Stimulated activated naive CD4-positive, alpha-beta T cell (primary cell): ENCODE data around the gene MEIS3.

Experiments
- DNase-seq, 6 experiments: peaks; one replicate each; lab custom pipeline; 2025; lab: John Stamatoyannopoulos, UW

MEIS3 gene

GRCh38 chr19:47419030-47419783 lies at the start of gene MEIS3:
TSS of gene MEIS3 (minus strand) at chr19:47419527. CDS start at chr19:47419081, 446 bp downstream.
- DNase-seq: peak in 1 of 6 experiments; percentile 9

GRCh38 chr19:47467914-47468313 lies 48.6 kb upstream of the MEIS3 start:
- DNase-seq: no peak

GRCh38 chr19:47465957-47466356 lies 46.6 kb upstream of the MEIS3 start:
- DNase-seq: no peak

DNA sequence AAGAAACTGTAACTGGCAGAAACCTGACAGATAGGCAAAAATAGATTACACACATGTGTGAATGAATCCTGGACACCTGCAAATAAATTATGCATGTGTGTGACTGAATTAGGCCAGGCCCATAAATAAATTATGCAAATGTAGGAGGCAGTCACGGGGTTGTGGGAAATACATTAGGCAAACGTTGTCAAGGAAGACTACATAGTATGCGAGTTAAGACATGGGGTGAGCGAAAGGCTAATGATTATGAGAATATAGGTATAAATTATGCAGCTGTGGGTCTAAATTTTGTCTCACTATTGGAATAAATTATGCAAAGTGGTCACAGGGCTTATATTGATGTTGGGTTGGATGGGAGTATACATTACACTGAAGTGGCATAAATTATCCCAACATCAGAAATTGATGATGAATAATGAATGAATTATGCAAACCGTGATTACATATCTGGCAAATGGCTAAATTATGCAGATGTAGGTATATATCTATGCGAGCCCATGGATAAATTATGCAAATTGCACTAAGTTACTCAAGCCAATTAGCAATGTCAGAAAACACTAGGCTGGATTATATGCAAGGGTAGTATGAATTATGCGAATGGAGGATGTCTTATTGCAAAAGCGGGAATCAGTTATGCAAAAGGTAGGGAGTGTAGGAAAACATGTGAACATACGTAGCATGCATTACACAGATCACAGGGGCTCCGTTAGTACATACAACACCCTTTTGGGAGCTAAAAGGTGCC lies 45.5 kb upstream of the MEIS3 start:
- no peak for DNase-seq

- DNase-seq: no peak
These were observed 42.5 kb upstream of the MEIS3 start for GRCh38 chr19:47461876-47462275.

- no peak for DNase-seq
These were observed 40.1 kb upstream of the MEIS3 start for GRCh38 chr19:47459477-47459876.

- no peak for DNase-seq
These were observed 39.3 kb upstream of the MEIS3 start for GRCh38 chr19:47458672-47459071.

DNA sequence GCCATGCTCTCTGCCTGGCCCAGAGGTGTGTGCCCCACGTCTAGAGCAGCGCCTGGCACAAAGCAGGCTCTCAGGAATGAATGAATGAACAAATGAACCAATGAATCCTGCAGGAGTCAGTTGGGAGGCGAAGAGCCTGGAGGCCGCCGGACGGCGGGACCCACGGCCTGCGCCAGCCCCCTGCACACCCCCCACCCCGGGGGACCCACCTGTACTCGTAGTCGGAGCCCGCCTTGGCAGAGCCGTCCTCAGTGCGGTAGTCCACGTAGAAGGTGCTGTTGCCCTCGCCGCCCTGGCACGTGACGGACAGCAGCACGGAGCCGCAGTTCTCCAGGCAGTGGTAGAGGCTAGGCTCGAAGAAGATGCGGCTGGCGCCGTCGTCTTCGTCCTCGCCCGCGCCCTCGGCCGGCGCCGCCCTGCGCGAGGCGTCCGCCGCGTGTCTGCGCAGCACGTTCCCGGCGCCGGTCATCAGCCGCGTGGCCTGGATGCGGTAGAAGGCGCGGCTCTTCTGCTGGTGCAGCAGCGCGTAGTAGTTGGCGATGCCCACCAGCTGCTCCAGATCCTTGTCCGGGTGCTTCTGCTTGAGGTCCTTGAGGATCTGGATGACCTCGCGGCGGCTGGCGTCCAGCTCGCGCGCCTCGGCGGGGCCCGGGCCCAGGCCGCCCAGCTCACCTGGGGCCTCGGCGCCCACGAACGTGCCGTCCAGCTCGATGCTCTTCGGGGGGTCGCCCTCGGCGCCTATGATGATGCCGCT lies 37.6 kb upstream of the MEIS3 start:
- no peak for DNase-seq

DNA sequence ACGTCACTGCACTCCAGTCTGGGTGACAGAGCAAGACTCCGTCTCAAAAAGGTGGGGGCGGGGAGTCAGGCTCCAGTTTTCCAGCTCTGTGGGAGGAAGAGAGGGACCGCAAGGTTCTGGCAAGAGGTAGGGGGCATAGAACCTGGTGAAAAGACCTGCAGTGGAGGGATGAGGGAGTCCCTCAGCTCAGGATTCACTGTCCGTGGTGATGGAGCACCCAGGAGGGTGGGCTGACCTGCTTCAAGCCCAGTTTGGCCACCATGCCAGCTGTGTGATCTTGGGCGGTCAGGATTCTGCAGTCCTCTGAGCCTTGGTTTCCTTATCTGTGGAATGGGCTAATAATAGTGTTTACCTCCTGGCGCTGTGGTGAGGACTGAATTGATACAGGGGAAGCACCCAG lies 31.2 kb upstream of the MEIS3 start:
- DNase-seq: no peak

DNA sequence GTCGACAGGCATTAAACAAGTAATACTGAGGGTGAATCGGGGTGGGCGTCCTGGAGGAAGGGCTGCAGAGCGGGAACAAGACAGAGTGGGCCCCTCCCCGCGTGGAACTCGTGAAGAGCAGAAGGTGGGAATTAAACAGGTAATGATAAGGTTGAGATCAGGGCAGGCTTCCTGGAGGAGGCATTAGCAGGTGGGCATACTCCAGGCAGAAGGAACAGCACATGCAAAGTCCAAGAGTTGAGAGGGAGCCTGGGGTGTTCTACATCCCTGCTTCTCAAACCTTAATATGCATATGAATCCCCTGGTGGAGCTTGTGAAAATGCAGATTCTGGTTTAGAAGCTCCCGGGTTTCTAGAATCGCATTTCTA lies 29.0 kb upstream of the MEIS3 start:
- DNase-seq: no peak

DNA sequence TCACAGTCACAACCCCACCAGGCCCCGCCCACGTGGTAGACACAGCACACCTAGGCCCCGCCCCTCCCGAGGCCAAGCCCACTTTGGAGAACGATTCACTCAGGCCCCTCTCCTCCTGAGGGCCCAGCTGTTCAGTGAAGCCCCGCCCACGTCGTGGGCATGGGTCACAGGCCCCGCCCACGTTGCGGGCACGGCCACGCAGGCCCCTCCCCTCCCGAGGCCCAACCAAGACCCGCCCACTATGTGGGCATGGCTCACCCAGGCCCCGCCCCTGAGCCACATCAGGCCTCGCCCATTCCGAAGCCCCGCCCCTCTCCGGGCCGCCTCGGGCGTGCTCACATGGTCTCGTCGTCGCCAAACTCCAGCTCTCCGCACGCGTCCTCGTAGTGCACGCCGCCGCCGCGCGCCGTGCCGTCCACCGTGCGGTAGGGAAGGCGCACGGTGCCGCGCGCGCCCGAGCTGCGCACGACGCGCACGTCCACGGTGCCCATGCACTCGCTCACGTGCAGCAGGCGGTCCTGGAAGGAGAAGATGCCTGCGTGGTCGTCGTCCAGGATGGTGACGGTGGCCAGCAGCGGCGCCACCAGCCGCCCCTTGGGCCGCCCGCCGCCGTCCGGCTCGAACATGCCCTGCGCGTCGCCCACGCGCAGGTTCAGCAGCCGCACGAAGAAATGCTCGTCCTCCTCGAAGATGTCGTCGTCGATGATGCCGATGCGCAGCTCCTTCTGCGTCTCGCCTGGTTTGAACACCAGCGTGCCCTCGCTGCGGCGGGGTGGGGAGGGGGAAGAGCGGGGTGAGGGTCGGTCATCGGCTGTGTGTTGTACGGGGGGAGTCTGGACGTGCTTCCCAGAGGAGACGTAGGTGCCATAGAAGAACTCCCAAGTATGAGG lies 28.4 kb upstream of the MEIS3 start:
- DNase-seq: peak; percentile 27 to 58 (median 56)

DNA sequence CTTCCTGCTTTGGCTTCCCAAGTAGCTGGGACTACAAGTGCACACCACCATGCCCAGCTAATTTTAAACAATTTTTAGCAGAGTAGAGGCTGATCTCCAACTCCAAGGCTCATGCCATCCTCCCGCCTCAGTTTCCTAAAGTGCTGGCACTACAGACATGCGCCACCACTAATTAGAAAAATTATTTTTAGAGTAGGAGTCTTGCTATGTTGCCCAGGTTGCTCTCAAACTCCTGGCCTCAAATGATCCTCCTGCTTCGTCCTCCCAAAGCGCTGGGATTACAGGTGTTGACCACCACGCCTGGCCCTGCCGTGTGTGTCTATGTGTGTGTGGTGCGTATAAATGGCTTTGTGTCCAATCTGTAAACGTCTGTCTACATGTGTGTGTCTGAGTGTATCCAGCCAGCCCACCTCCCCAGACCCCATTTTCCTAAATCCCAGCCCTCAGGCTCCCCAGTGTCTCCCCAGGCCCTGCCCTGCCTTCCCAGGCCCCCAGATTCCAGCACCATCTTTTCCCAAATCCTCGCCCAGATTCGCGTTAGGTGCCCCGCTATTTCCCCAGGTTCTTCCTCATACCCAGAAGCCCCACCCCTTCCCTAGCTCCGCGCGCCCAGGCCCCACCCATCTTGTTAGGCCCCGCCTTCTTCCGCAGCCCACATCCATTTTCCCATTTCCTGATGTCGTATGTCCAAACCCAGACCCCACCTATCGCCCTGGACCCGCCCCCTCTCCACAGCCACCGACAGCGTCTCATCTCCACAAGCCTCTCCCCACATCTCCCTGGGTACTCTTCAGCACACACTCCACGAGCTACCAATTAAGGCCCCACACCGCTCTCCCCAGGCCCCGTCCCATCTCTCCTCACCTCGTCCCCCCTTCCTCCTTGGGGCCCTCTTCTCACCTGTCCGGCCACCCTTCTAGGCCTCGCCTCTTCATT lies 27.5 kb upstream of the MEIS3 start:
- peak in 1 of 6 experiments; percentile 18 for DNase-seq

GRCh38 chr19:47445937-47446402 lies 26.6 kb upstream of the MEIS3 start:
- DNase-seq: peak; percentile 48 to 73 (median 66)

GRCh38 chr19:47445527-47445926 lies 26.2 kb upstream of the MEIS3 start:
- no peak for DNase-seq

- DNase-seq: peak in 5 of 6 experiments; percentile 30 to 58 (median 44)
These were observed 25.1 kb upstream of the MEIS3 start for GRCh38 chr19:47444388-47444821.

DNA sequence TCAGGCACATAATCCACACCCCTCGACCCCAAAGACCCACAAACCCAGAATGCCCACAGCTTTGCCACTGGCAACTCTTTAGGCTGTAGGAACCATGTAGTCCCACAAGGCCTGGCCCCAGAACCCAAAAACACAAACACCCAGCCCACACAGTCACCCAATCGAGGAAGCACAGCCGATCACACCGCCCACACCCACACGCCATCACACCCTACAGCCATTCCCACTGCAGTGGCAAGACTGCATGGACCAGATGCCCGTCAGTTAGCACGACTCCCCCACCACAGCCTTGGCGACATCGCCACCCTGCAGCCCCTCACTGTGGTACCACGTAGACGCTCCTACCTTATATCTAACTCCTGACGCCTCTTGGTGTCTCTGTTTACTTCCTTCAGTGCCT lies 24.0 kb upstream of the MEIS3 start:
- no peak for DNase-seq

- DNase-seq: no peak
These were observed 19.5 kb upstream of the MEIS3 start for GRCh38 chr19:47438793-47439220.

DNA sequence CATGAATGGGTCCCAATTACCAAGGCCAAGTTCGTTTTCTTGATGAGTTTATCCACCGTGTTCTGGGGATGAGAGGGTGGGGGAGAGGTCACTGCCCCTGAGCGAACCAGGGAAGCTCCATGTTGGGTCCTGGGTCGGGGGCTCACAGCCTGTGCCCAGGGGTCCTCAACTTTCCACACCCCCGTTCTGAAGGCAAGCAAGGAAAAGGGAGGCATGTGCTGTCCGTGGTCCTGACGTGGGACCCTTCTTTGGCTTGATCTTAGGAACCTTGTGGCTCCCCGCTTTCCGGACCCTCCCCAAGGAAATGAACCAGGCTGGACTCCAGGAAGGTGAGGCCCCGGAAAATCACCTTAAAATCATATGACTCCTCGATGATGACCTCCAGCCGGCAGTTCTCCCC lies 18.2 kb upstream of the MEIS3 start:
- no peak for DNase-seq

DNA sequence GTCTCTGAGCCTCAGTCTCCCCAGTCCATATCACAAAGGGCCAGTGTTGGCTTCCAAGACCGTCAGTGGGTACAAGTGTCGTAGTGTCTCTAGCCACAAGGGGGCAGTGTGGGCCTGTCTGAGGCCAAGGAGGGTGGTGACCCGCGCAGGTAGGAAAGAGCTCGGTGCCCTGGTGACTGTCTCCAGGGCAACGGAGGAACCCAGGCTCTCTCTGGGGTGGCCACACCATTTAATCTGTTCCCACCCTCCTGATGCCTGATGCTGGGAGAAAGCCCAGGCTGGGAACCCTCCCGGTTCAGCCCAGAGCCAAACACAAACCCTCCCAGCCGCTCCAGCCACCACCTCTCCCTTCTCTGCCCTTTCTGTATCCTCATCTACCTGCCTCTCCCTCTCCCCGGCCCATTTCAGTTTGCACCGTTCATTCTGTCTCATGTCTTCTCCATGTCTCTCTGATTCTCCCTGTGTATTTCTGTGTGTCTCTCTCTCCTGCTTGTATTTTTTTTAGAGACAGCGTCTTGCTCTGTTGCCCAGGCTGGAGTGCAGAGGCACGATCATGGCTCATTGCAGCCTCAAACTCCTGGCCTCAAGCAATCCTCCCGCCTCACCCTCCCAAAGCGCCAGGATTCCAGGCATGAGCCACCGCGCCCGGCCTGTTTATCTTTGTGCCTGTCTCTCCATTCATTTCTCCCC lies 17.5 kb upstream of the MEIS3 start:
- DNase-seq: peak; percentile 51 to 87 (median 76)
